ENCODE results near the gene KRTAP4-5. TPM values are rescaled to one million over a fixed set of nuclear protein-coding genes. Genes with fewer than 3 reads are reported as not detected.
"Not testable (repeated sequence)": the region's sequence is repeated elsewhere in the genome, so short reads cannot be mapped to it uniquely, and the experiment has no call there.

KRTAP4-5 gene
- total and polyA plus RNA-seq, 2 experiments from 2014 or later: not detected

DNA sequence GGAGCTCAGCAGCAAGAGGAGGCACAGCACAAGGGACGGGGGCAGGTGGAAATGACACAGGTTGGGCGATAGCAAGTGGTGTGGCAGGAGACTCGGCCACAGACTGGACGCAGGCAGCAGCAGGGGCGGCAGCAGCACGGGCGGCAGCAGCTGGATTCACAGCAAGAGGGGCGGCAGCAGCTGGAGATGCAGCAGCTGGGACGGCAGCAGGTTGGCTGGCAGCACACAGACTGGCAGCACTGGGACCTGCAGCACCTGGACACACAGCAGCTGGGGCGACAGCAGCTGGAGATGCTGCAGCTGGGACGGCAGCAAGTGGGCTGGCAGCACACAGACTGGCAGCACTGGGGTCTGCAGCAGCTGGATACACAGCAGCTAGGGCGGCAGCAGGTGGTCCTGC is 9.8 kb downstream of the KRTAP4-5 start:
- not testable (repeated sequence) for H3K4me2 ChIP-seq; H4K20me1 ChIP-seq (replicated peaks; ENCODE audit: insufficient read depth); H3K4me3 Mint-ChIP-seq; H3K9me2 ChIP-seq (ENCODE audit: insufficient read depth); H3K27me3 ChIP-seq (ENCODE audit: insufficient read depth); ATAC-seq; H3K4me1 Mint-ChIP-seq; H3K79me2 ChIP-seq (replicated peaks; ENCODE audit: insufficient read depth); H3K27ac ChIP-seq (ENCODE audit: low read depth); H3K36me3 ChIP-seq (ENCODE audit: insufficient read depth); H3K4me1 ChIP-seq (ENCODE audit: insufficient read depth); H3K27ac Mint-ChIP-seq; H3K27me3 Mint-ChIP-seq (ENCODE audit: insufficient read depth, low read depth, poor library complexity); H3K4me3 ChIP-seq; DNase-seq (ENCODE audit: low spot score); H3F3A ChIP-seq (replicated peaks; ENCODE audit: low read depth); H2AFZ ChIP-seq
- Mint-ChIP-seq H3K36me3 (ENCODE audit: low read depth) (peaks cover 28% of the 10 kb centered on the region), H3K9me3 (peaks cover 42% of the 10 kb centered on the region)

DNA sequence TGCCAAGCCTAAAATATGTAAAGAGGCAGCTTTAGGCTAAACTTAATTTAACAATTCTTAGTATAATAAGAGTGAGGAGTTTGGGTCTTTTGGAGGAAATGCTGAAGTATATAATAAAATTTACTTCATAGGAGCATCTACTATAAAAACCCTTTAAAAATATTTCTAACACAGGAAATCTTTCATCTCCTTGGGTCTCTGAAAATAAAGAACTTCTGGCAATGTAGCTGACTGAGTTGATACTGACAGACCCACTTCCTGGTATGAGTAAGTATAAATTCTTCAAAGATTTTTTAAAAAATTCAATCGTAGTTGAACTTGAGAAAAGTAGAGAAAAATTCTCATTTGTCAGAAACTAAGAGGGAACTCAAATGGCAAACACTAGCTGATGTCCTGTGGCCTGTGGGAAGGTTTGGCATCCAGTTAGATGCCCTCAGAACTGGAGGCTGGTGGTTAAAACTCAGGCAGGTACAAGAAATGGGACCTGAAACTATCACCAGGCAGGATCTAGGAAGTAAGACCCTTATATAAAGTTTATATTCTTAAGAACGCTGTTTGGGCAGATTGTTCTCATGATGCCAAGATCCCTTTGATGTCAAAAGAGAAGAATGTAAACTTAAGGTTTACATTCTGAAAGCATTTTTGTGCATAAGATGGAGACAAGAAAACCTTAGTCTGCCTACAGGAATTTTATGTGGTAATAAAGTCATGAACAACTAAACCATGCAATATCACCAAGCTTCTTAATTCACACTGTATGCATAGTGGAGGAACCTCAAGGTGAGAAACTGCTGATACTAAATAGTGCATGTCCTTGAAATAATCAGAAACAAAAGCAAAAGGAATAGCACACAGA is 15.5 kb downstream of the KRTAP4-5 start:
- DNase-seq (ENCODE audit: low spot score): no peak
- H3K4me1 ChIP-seq (ENCODE audit: insufficient read depth): no peaks in the 10 kb centered on the region
- H3K36me3 Mint-ChIP-seq (ENCODE audit: low read depth): 0 out of 3 replicates have a peak, but pooled peaks cover 2% of the 10 kb centered on the region
- H2AFZ ChIP-seq: no peak overlapping the region
- peaks cover 4% of the 10 kb centered on the region; the same call in 2 of the 3 replicates for H3K9me3 Mint-ChIP-seq
- ATAC-seq: no peak
- no peaks in the 10 kb centered on the region for H3F3A ChIP-seq (replicated peaks; ENCODE audit: low read depth)
- H4K20me1 ChIP-seq (replicated peaks; ENCODE audit: insufficient read depth): no peaks in the 10 kb centered on the region
- no peaks in the 10 kb centered on the region for H3K79me2 ChIP-seq (replicated peaks; ENCODE audit: insufficient read depth)
- H3K4me2 ChIP-seq: no peak overlapping the region
- H3K27me3 Mint-ChIP-seq (ENCODE audit: insufficient read depth, low read depth, poor library complexity): peaks cover 2% of the 10 kb centered on the region
- no peak overlapping the region for H3K4me3 Mint-ChIP-seq
- H3K4me1 Mint-ChIP-seq: no peaks in the 10 kb centered on the region
- no peaks in the 10 kb centered on the region for H3K27me3 ChIP-seq (ENCODE audit: insufficient read depth)
- no peak overlapping the region for H3K27ac Mint-ChIP-seq
- H3K4me3 ChIP-seq: no peak overlapping the region
- no peaks in the 10 kb centered on the region for H3K36me3 ChIP-seq (ENCODE audit: insufficient read depth)
- no peak overlapping the region for H3K27ac ChIP-seq (ENCODE audit: low read depth)
- no peaks in the 10 kb centered on the region for H3K9me2 ChIP-seq (ENCODE audit: insufficient read depth)
- TF ChIP-seq, protein P1, sequence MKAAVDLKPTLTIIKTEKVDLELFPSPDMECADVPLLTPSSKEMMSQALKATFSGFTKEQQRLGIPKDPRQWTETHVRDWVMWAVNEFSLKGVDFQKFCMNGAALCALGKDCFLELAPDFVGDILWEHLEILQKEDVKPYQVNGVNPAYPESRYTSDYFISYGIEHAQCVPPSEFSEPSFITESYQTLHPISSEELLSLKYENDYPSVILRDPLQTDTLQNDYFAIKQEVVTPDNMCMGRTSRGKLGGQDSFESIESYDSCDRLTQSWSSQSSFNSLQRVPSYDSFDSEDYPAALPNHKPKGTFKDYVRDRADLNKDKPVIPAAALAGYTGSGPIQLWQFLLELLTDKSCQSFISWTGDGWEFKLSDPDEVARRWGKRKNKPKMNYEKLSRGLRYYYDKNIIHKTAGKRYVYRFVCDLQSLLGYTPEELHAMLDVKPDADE (IDR thresholded peaks at IDR 0.05): no peak
- TF ChIP-seq STAT1 (IDR thresholded peaks at IDR 0.05; ENCODE audit: unreplicated experiment) (no peak), ZNF331 (CRISPR knock-in tag; IDR thresholded peaks at IDR 0.05; ENCODE audit: low read depth) (no peak), JUNB (IDR thresholded peaks at IDR 0.05; ENCODE audit: unreplicated experiment) (no peak), ZNF114 (CRISPR knock-in tag; IDR thresholded peaks at IDR 0.05) (no peak)
- TF ChIP-seq, protein P2, sequence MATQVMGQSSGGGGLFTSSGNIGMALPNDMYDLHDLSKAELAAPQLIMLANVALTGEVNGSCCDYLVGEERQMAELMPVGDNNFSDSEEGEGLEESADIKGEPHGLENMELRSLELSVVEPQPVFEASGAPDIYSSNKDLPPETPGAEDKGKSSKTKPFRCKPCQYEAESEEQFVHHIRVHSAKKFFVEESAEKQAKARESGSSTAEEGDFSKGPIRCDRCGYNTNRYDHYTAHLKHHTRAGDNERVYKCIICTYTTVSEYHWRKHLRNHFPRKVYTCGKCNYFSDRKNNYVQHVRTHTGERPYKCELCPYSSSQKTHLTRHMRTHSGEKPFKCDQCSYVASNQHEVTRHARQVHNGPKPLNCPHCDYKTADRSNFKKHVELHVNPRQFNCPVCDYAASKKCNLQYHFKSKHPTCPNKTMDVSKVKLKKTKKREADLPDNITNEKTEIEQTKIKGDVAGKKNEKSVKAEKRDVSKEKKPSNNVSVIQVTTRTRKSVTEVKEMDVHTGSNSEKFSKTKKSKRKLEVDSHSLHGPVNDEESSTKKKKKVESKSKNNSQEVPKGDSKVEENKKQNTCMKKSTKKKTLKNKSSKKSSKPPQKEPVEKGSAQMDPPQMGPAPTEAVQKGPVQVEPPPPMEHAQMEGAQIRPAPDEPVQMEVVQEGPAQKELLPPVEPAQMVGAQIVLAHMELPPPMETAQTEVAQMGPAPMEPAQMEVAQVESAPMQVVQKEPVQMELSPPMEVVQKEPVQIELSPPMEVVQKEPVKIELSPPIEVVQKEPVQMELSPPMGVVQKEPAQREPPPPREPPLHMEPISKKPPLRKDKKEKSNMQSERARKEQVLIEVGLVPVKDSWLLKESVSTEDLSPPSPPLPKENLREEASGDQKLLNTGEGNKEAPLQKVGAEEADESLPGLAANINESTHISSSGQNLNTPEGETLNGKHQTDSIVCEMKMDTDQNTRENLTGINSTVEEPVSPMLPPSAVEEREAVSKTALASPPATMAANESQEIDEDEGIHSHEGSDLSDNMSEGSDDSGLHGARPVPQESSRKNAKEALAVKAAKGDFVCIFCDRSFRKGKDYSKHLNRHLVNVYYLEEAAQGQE (IDR thresholded peaks at IDR 0.05; ENCODE audit: unreplicated experiment): no peak
- TF ChIP-seq, protein P3, sequence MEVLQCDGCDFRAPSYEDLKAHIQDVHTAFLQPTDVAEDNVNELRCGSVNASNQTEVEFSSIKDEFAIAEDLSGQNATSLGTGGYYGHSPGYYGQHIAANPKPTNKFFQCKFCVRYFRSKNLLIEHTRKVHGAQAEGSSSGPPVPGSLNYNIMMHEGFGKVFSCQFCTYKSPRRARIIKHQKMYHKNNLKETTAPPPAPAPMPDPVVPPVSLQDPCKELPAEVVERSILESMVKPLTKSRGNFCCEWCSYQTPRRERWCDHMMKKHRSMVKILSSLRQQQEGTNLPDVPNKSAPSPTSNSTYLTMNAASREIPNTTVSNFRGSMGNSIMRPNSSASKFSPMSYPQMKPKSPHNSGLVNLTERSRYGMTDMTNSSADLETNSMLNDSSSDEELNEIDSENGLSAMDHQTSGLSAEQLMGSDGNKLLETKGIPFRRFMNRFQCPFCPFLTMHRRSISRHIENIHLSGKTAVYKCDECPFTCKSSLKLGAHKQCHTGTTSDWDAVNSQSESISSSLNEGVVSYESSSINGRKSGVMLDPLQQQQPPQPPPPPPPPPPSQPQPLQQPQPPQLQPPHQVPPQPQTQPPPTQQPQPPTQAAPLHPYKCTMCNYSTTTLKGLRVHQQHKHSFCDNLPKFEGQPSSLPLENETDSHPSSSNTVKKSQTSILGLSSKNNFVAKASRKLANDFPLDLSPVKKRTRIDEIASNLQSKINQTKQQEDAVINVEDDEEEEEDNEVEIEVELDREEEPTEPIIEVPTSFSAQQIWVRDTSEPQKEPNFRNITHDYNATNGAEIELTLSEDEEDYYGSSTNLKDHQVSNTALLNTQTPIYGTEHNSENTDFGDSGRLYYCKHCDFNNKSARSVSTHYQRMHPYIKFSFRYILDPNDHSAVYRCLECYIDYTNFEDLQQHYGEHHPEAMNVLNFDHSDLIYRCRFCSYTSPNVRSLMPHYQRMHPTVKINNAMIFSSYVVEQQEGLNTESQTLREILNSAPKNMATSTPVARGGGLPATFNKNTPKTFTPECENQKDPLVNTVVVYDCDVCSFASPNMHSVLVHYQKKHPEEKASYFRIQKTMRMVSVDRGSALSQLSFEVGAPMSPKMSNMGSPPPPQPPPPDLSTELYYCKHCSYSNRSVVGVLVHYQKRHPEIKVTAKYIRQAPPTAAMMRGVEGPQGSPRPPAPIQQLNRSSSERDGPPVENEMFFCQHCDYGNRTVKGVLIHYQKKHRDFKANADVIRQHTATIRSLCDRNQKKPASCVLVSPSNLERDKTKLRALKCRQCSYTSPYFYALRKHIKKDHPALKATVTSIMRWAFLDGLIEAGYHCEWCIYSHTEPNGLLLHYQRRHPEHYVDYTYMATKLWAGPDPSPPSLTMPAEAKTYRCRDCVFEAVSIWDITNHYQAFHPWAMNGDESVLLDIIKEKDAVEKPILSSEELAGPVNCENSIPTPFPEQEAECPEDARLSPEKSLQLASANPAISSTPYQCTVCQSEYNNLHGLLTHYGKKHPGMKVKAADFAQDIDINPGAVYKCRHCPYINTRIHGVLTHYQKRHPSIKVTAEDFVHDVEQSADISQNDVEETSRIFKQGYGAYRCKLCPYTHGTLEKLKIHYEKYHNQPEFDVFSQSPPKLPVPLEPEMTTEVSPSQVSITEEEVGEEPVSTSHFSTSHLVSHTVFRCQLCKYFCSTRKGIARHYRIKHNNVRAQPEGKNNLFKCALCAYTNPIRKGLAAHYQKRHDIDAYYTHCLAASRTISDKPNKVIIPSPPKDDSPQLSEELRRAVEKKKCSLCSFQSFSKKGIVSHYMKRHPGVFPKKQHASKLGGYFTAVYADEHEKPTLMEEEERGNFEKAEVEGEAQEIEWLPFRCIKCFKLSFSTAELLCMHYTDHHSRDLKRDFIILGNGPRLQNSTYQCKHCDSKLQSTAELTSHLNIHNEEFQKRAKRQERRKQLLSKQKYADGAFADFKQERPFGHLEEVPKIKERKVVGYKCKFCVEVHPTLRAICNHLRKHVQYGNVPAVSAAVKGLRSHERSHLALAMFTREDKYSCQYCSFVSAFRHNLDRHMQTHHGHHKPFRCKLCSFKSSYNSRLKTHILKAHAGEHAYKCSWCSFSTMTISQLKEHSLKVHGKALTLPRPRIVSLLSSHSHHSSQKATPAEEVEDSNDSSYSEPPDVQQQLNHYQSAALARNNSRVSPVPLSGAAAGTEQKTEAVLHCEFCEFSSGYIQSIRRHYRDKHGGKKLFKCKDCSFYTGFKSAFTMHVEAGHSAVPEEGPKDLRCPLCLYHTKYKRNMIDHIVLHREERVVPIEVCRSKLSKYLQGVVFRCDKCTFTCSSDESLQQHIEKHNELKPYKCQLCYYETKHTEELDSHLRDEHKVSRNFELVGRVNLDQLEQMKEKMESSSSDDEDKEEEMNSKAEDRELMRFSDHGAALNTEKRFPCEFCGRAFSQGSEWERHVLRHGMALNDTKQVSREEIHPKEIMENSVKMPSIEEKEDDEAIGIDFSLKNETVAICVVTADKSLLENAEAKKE (CRISPR knock-in tag; IDR thresholded peaks at IDR 0.05): no peak
- TF ChIP-seq, protein P4, sequence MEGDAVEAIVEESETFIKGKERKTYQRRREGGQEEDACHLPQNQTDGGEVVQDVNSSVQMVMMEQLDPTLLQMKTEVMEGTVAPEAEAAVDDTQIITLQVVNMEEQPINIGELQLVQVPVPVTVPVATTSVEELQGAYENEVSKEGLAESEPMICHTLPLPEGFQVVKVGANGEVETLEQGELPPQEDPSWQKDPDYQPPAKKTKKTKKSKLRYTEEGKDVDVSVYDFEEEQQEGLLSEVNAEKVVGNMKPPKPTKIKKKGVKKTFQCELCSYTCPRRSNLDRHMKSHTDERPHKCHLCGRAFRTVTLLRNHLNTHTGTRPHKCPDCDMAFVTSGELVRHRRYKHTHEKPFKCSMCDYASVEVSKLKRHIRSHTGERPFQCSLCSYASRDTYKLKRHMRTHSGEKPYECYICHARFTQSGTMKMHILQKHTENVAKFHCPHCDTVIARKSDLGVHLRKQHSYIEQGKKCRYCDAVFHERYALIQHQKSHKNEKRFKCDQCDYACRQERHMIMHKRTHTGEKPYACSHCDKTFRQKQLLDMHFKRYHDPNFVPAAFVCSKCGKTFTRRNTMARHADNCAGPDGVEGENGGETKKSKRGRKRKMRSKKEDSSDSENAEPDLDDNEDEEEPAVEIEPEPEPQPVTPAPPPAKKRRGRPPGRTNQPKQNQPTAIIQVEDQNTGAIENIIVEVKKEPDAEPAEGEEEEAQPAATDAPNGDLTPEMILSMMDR (conservative IDR thresholded peaks at IDR 0.05; ENCODE audit: low read depth in 2 of 2): no peak
